Eye (tissue), 1 donor: ENCODE results near the gene FREY1.

Experiments used
- DNase-seq: peaks from one replicate; pipeline ENCODE4 v3.0.0-alpha.2; 2015

Gene FREY1

GRCh38 chr11:45927684-45928413 is 20.8 kb upstream of the FREY1 start:
- no peak for DNase-seq

- DNase-seq: no peak
These were observed 20.2 kb upstream of the FREY1 start for GRCh38 chr11:45927332-45927683.

GRCh38 chr11:45926536-45927331 is 19.7 kb upstream of the FREY1 start:
- no peak for DNase-seq

DNA sequence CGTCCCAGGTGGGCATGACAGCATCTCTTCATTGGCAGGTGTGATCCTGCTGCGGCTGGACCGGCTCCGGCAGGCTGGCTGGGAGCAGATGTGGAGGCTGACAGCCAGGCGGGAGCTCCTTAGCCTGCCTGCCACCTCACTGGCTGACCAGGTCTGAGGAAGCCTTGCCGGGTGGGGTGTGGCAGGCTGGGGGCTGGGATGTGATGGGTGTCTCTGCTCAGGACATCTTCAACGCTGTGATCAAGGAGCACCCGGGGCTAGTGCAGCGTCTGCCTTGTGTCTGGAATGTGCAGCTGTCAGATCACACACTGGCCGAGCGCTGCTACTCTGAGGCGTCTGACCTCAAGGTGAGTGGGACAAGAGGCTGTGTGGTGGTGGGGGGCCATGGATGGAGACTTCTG is 18.9 kb upstream of the FREY1 start:
- no peak for DNase-seq

GRCh38 chr11:45925550-45925949 is 18.5 kb upstream of the FREY1 start:
- no peak for DNase-seq

- no peak for DNase-seq
These were observed 17.9 kb upstream of the FREY1 start for GRCh38 chr11:45924927-45925326.

DNA sequence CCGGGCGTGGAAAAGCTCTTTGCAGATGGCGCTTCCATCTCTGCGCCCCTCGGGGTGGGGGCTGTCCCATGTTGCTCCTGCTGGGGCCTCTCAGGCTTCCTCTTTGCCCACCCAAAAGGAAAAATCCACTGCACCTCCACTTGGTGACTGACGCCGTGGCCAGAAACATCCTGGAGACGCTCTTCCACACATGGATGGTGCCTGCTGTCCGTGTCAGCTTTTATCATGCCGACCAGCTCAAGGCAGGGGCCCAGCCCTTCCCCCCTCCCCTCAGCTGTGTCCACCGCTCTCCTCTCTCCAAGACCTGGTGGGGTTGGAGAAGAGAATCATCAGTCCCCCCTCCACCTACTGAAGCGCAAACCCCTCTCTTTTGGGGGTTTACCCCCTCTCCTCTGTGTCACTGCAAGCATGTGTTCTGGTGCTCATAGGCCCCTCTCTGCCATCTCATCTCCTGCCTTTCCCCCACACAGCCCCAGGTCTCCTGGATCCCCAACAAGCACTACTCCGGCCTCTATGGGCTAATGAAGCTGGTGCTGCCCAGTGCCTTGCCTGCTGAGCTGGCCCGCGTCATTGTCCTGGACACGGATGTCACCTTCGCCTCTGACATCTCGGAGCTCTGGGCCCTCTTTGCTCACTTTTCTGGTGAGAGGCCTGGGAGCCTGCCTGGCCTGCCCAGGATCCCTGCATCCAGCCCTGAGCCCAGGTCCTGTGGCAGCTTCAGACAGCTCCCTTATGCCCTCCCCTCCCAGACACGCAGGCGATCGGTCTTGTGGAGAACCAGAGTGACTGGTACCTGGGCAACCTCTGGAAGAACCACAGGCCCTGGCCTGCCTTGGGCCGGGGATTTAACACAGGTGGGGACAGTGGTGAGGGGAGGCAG is 17.2 kb upstream of the FREY1 start:
- DNase-seq: no peak

- peak; percentile 40 for DNase-seq
These were observed 15.5 kb upstream of the FREY1 start, which contains the start of gene LARGE2 for GRCh38 chr11:45922425-45923082. Gene LARGE2 (plus strand): TSS chr11:45922656. CDS start chr11:45922883, 227 bp downstream.

- peak; percentile 67 for DNase-seq
These were observed 14.7 kb upstream of the FREY1 start for GRCh38 chr11:45921561-45922424.

- no peak for DNase-seq
These were observed 13.7 kb upstream of the FREY1 start for GRCh38 chr11:45920531-45921477.

- DNase-seq: no peak
These were observed 12.9 kb upstream of the FREY1 start for GRCh38 chr11:45919806-45920530.

DNA sequence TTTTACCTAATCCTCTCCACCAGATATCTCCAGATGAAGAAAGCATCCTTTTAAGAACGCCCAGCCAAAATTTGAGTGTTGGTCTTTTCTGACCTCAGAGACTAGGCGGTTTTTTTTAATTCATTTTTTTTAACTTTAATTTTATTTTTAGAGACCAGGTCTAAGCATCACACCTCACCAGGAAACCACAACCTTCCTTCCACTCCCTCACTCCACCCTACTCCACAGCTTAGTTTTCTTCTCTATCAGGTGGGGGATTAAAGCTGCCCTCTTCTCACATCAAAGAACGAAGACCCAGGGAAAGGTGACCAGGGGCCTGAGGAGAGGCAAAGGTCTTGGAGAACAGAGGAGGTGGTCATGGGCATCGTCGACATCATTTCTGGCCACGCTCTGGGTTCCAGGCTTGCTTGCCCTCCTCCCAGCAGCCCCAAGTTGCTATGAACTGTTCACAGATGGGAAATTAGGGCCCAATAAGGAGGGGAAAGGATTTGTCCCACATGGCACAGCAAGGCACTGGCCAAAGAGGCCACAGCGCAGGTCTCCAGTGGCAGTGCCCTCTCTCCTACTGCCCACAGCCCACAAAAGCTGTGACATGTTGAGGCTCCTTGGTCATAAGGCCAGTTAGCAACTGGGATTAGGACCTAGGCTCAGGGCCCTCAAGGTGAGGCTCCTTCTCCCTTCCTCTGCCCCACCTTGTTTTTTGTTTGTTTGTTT is 12.0 kb upstream of the FREY1 start:
- no peak for DNase-seq

GRCh38 chr11:45918331-45918941 is 11.4 kb upstream of the FREY1 start:
- peak; percentile 80 for DNase-seq

DNA sequence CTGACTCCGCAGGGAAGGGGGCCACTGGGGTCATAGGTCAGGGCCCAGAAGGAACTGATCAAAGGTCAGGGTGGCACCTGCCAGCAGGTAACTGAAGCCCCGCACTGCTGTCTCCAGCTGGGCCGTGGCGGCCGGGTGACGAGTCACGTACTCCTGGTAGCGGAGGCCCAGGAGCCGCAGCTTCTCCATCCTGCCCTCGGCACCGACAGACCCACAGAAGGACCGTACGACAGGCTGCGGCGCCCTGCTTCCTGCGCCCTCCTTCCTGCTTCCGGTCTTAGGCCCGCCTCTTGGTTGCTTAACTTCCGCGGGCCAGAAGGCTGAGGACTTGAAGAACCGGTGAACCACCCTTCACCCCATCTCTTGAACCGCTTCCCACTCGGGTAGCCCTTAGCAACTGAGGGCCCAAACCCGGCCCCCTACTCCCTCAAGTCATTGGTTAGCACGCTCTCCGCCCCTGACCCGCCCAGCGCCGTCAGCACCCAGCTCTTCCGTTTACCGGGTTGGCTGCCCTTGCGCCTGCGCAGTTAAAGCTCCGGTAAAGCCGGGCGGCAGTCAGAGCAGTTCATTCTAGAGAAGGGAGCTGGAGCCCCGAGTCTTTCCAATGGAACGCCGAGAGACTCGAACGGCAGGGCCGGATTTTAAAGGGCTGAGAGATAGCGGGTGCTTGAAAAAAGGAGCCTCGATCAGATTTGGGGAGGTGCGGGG is 10.7 kb upstream of the FREY1 start, which contains the start of gene PEX16:
Gene PEX16, minus strand, starts transcription at position 255 of the 708 bp plus-strand sequence. Its CDS starts 66 bp downstream, at position 189.
- peak; percentile 98 for DNase-seq

- DNase-seq: no peak
These were observed 10.2 kb upstream of the FREY1 start for GRCh38 chr11:45917286-45917622.

DNA sequence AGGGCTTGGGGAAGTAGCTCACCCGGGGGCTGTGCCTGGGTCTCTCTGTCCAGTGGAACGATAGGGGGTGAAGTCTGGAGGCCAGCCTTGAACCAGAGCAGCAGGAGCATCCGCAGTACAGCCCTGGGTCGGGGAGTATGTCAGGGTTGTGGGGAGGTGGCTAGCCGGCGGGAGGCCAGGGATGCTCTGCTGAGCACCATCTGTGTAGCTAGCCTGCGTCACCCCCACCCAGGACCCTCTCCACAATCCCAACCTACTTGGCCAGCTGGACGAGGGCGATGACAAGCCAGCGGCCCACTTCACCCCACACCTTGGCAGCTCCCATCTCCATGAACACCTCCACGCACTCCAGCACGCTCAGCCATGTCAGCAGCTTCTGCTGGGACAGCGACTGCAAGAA is 8.4 kb upstream of the FREY1 start:
- no peak for DNase-seq

- DNase-seq: no peak
These were observed 7.0 kb upstream of the FREY1 start for GRCh38 chr11:45913942-45914635.
